Brain microvascular endothelial cell (primary cell): ENCODE results near the gene KCNA1.

Source experiments
- DNase-seq: peaks from one replicate; pipeline ENCODE4 v3.0.0-alpha.2; 2020
- H3K27ac ChIP-seq: fragments of 250-450 bp; sonication (Bioruptor Pico); 2 replicates; pipeline ENCODE4 v1.5.1; 2020; ENCODE audit warnings: mild to moderate bottlenecking, moderate library complexity
- H3K27me3 ChIP-seq: fragments of 250-450 bp; sonication (Bioruptor Pico); replicated peaks from 2 replicates; pipeline ENCODE4 v1.5.1; 2020; ENCODE audit warnings: mild to moderate bottlenecking
- H3K36me3 ChIP-seq: fragments of 250-450 bp; sonication (Bioruptor Pico); replicated peaks from 2 replicates; pipeline ENCODE4 v1.5.1; 2020; ENCODE audit warnings: mild to moderate bottlenecking
- H3K4me3 ChIP-seq: 2 replicates; pipeline ENCODE4 v1.5.1; 2011; ENCODE audit warnings: low read depth, mild to moderate bottlenecking, control low read depth, low read length, moderate library complexity
- CTCF ChIP-seq: IDR thresholded peaks from 2 replicates; pipeline ENCODE4 v1.5.1; 2011; ENCODE audit warnings: low read depth, mild to moderate bottlenecking, moderate library complexity, low read length, control low read depth, inconsistent platforms; ENCODE audit errors: missing control alignments
- in situ Hi-C: cut with HindIII; loops from 2 replicates; pipeline ENCODE4 v1.10.0; 2017; ENCODE audit warnings: low sequenced_read_pairs, low pct_ligation_motif_present

The KCNA1 gene

GRCh38 chr12:4962539-4963486 is 53.1 kb downstream of the KCNA1 start:
- H3K27me3 ChIP-seq, result no peaks in the 10 kb centered on the region
- DNase-seq, result peak; percentile 4
- in situ Hi-C loops, result no loop called here
- TF ChIP-seq CTCF, result no peak
- no peak overlapping the region for H3K27ac ChIP-seq
- no peaks in the 10 kb centered on the region for H3K36me3 ChIP-seq
- H3K4me3 ChIP-seq, result no peak overlapping the region
